PC-3 (cell line): Measurements from ENCODE around the gene EPG5. TPM values are rescaled to one million over a fixed set of nuclear protein-coding genes. Genes with fewer than 3 reads are reported as not detected.
"Not testable (repeated sequence)": the region's sequence is repeated elsewhere in the genome, so short reads cannot be mapped to it uniquely, and the experiment has no call there.

ENCODE experiments used
- ATAC-seq: fragments of 200-7000 bp; cut with Tn5 transposase; 2 replicates; pipeline ENCODE4 v1.9.1; 2020; ENCODE audit warnings: mild to moderate bottlenecking, moderate library complexity
- BruUV-seq: library from RNA; stranded (reverse); fragments of 400-500 nt; replicated peaks from 2 replicates; lab custom pipeline; 2021; lab: Mats Ljungman, UMichigan
- CTCF ChIA-PET: fragments of 300-600 bp; sonication (Branson Sonifier 250); formaldehyde crosslinking; loops from one replicate; lab custom pipeline; 2022; ENCODE audit warnings: antibody characterized with exemption; lab: Charles Lee
- POLR2A ChIA-PET: fragments of 300-600 bp; sonication (Branson Sonifier 250); formaldehyde crosslinking; loops from one replicate; lab custom pipeline; 2022; ENCODE audit warnings: antibody characterized with exemption; ENCODE audit not compliant: unreplicated experiment; lab: Charles Lee
- DNase-seq: peaks from one replicate; pipeline ENCODE4 v3.0.0-alpha.2; 2015
- H2AFZ ChIP-seq: fragments of 300-600 bp; sonication (generic); 2 replicates; pipeline ENCODE4 v1.6.0; 2016; ENCODE audit warnings: antibody characterized with exemption, low read length
- H3F3A ChIP-seq: fragments of 300-600 bp; sonication (generic); one replicate; pipeline ENCODE4 v1.6.0; 2017; ENCODE audit warnings: antibody characterized with exemption, low read length, control low read depth, mild to moderate bottlenecking; ENCODE audit not compliant: unreplicated experiment
- H3K27ac ChIP-seq: fragments of 300-600 bp; sonication (generic); 2 replicates; pipeline ENCODE4 v1.5.1; 2016; ENCODE audit warnings: mild to moderate bottlenecking, low read length
- H3K27me3 ChIP-seq: fragments of 300-600 bp; sonication (generic); 2 replicates; pipeline ENCODE4 v1.6.1; 2016; ENCODE audit warnings: low read length, mixed read lengths
- H3K36me3 ChIP-seq: fragments of 300-600 bp; sonication (generic); 2 replicates; pipeline ENCODE4 v1.6.1; 2016; ENCODE audit warnings: low read depth, mixed run types, low read length, mixed read lengths
- H3K4me1 ChIP-seq: fragments of 300-600 bp; sonication (generic); 2 replicates; pipeline ENCODE4 v1.5.1; 2016; ENCODE audit warnings: low read length; ENCODE audit not compliant: insufficient read depth
- H3K4me2 ChIP-seq: fragments of 300-600 bp; sonication (generic); 2 replicates; pipeline ENCODE4 v1.6.0; 2016; ENCODE audit warnings: low read length
- H3K4me3 ChIP-seq: fragments of 300-600 bp; sonication (generic); 2 replicates; pipeline ENCODE4 v1.5.1; 2016; ENCODE audit warnings: mild to moderate bottlenecking, low read length, mixed read lengths
- H3K79me2 ChIP-seq: fragments of 300-600 bp; sonication (generic); 2 replicates; pipeline ENCODE4 v1.6.1; 2017; ENCODE audit warnings: low read length, mixed read lengths
- H3K9ac ChIP-seq: fragments of 300-600 bp; sonication (generic); 2 replicates; pipeline ENCODE4 v1.6.0; 2016; ENCODE audit warnings: mild to moderate bottlenecking, low read length
- H3K9me2 ChIP-seq: fragments of 300-600 bp; sonication (generic); replicated peaks from 2 replicates; pipeline ENCODE4 v1.6.1; 2016; ENCODE audit warnings: mixed run types, low read length, mixed read lengths
- H3K9me3 ChIP-seq: fragments of 300-600 bp; sonication (generic); 2 replicates; pipeline ENCODE4 v1.6.1; 2016; ENCODE audit warnings: low read length, mixed read lengths
- H4K20me1 ChIP-seq: fragments of 300-600 bp; sonication (generic); 2 replicates; pipeline ENCODE4 v1.6.1; 2016; ENCODE audit warnings: low read length, mixed read lengths
- EZH2 ChIP-seq: fragments of 300-600 bp; sonication (generic); IDR thresholded peaks from one replicate; pipeline ENCODE4 v1.6.1; 2017; ENCODE audit warnings: antibody characterized with exemption, mild to moderate bottlenecking, low read length; ENCODE audit not compliant: unreplicated experiment
- EZH2phosphoT487 ChIP-seq: fragments of 300-600 bp; sonication (generic); IDR thresholded peaks from 2 replicates; pipeline ENCODE4 v1.6.1; 2018; ENCODE audit warnings: mild to moderate bottlenecking, antibody characterized with exemption, low read length, borderline replicate concordance
- intact Hi-C: fragments of 100-400 bp; cut with micrococcal nuclease; formaldehyde crosslinking; loops from 2 replicates; pipeline ENCODE4 v1.9.0; 2023
- total RNA-seq: library from RNA; depleted of rRNA; stranded (reverse); fragments of >200 nt; gene quantifications from 2 replicates; pipeline ENCODE4 v1.2.3, GENCODE V29; 2014
- TF ChIP-seq, protein P1 (sequence below): fragments of 300-600 bp; sonication (generic); conservative IDR thresholded peaks from 2 replicates; pipeline ENCODE4 v1.5.1; 2017; ENCODE audit warnings: antibody characterized with exemption, low read depth, mild to moderate bottlenecking, low read length

The EPG5 gene
- total RNA-seq, 1 experiment from 2014 or later: 7.1 TPM

DNA sequence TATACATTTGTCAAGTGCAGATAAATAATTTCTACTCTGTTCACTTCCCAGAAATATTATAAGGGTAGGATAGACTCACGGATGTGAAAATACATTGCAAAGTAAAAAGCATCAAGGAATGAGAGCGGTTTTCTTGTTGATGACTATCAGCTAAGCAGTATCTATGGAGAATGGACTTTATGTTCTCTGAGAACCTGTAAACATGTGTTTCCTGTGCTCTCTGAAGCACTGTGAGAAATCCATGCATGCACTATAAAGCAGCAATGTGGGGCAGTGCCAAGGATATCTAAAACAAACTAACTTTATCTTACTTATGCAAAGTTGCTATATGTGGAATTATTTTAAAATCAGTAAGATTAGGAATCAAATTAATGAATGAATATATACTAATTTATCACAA is 146.1 kb downstream of the EPG5 start:
- no peak overlapping the region for H3K27ac ChIP-seq
- no peaks in the 10 kb centered on the region for H4K20me1 ChIP-seq
- H3F3A ChIP-seq: no peaks in the 10 kb centered on the region
- ChIA-PET CTCF (interaction anchor here (0.6 kb wide), 1 partner anchor 122 kb away, joined by 3 read pairs; no protein-coding TSS in a partner anchor), POLR2A (no interaction called here)
- no peak overlapping the region for H2AFZ ChIP-seq
- H3K4me2 ChIP-seq: no peak overlapping the region
- H3K79me2 ChIP-seq: no peaks in the 10 kb centered on the region
- ATAC-seq (no peak), DNase-seq (no peak)
- H3K9me2 ChIP-seq: no peaks in the 10 kb centered on the region
- H3K4me1 ChIP-seq: no peaks in the 10 kb centered on the region
- no peaks in the 10 kb centered on the region for H3K27me3 ChIP-seq
- no peaks in the 10 kb centered on the region for H3K36me3 ChIP-seq
- H3K9me3 ChIP-seq: no peaks in the 10 kb centered on the region
- H3K4me3 ChIP-seq: no peak overlapping the region
- BruUV-seq: no TSS peak
- intact Hi-C loops: no loop called here
- H3K9ac ChIP-seq: no peak overlapping the region
- no peak for TF ChIP-seq EZH2
- no peak for TF ChIP-seq EZH2phosphoT487
- TF ChIP-seq, protein P1, sequence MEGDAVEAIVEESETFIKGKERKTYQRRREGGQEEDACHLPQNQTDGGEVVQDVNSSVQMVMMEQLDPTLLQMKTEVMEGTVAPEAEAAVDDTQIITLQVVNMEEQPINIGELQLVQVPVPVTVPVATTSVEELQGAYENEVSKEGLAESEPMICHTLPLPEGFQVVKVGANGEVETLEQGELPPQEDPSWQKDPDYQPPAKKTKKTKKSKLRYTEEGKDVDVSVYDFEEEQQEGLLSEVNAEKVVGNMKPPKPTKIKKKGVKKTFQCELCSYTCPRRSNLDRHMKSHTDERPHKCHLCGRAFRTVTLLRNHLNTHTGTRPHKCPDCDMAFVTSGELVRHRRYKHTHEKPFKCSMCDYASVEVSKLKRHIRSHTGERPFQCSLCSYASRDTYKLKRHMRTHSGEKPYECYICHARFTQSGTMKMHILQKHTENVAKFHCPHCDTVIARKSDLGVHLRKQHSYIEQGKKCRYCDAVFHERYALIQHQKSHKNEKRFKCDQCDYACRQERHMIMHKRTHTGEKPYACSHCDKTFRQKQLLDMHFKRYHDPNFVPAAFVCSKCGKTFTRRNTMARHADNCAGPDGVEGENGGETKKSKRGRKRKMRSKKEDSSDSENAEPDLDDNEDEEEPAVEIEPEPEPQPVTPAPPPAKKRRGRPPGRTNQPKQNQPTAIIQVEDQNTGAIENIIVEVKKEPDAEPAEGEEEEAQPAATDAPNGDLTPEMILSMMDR: no peak

DNA sequence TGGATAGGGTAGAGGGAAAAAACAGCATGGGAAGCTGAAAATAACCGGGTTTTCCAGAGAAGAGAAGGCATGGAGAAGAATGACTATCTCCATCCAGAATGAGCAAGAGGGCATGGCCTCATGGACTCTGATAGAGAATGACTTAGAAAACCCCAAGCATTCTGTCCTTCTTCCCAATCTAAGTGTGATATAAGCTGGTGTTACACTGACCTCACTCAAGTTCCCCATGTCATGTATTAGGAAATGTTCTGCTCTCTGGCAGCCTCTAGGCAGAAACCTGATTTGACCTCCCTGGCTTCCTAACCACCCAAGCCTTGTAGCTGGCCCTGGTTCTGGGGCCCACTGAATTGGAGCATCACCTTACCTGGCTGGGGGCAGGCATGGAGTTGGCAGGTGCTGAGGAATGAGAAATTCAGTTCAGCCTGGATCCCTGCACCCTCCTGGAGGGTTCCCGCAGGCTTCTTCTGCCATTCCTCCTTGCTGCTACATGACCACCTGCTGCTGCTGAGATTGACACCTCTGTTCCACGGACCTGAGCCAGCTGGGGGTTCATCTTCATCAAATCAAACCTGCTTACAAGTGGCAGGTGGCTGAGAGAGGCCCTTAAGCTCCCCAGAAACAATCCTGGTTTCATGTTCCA is 146.9 kb downstream of the EPG5 start:
- ChIA-PET CTCF (no interaction called here), POLR2A (no interaction called here)
- TF ChIP-seq, protein P1: no peak
- TF ChIP-seq EZH2phosphoT487 (no peak), EZH2 (no peak)
- no peak overlapping the region for H3K27ac ChIP-seq
- no peak overlapping the region for H3K4me2 ChIP-seq
- DNase-seq: no peak
- no peaks in the 10 kb centered on the region for H3K9me2 ChIP-seq
- no peaks in the 10 kb centered on the region for H3K27me3 ChIP-seq
- BruUV-seq: no TSS peak
- H3K9ac ChIP-seq: no peak overlapping the region
- no peaks in the 10 kb centered on the region for H3K36me3 ChIP-seq
- no peaks in the 10 kb centered on the region for H3K79me2 ChIP-seq
- no peaks in the 10 kb centered on the region for H3K9me3 ChIP-seq
- no peaks in the 10 kb centered on the region for H4K20me1 ChIP-seq
- H2AFZ ChIP-seq: no peak overlapping the region
- H3K4me1 ChIP-seq: no peaks in the 10 kb centered on the region
- no peak overlapping the region for H3K4me3 ChIP-seq
- intact Hi-C loops: no loop called here
- no peaks in the 10 kb centered on the region for H3F3A ChIP-seq
- ATAC-seq: no peak

DNA sequence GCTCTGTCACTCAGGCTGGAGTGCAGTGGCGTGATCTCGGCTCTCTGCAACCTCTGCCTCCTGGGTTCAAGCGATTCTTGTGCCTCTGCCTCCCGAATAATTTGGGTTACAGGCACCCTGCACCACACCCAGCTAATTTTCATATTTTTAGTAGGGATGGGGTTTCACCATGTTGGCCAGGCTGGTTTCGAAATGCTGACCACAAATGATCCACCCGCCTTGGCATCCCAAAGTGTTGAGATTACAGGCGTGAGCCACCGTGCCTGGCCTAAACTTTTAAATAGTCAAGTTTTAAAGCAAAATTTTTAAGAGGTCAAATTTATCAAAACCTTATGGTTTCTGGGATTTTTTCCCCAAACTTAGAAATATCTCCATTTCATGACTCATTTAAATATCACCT is 148.4 kb downstream of the EPG5 start:
- H3K4me3 ChIP-seq, ATAC-seq, POLR2A ChIA-PET, H3K4me2 ChIP-seq, H3K36me3 ChIP-seq, H3K27me3 ChIP-seq, BruUV-seq, intact Hi-C loops, H3K9me2 ChIP-seq, H3K9ac ChIP-seq, H2AFZ ChIP-seq, CTCF ChIA-PET, DNase-seq, H3F3A ChIP-seq, H3K27ac ChIP-seq, H3K4me1 ChIP-seq, H4K20me1 ChIP-seq, H3K9me3 ChIP-seq, H3K79me2 ChIP-seq: not testable (repeated sequence)
